ENCODE measurements around the gene MPV17L2.

- TF ChIP-seq CTCF (conservative IDR thresholded peaks at IDR 0.05; ENCODE audit: low read length) (no peak), EZH2phosphoT487 (IDR thresholded peaks at IDR 0.05; ENCODE audit: borderline replicate concordance) (no peak)
Measured at GRCh38 chr19:18179957-18180356, 13.1 kb upstream of the MPV17L2 start.

Data from Loucy (cell line).